H9 (cell line): ENCODE results near the gene APOH. TPM values are rescaled to one million over a fixed set of nuclear protein-coding genes. Genes with fewer than 3 reads are reported as not detected.

Experiments used
- DNase-seq: peaks from one replicate; pipeline ENCODE4 v3.0.0-alpha.2; 2017
- H2AFZ ChIP-seq: one replicate; pipeline ENCODE4 v1.6.1; 2013; ENCODE audit warnings: mild to moderate bottlenecking, low read length, control low read depth, moderate library complexity
- H2AK5ac ChIP-seq: 2 replicates; pipeline ENCODE4 v1.6.1; 2013; ENCODE audit warnings: low read length, control low read depth, mixed read lengths; ENCODE audit not compliant: insufficient read length
- H2BK120ac ChIP-seq: one replicate; pipeline ENCODE4 v1.6.1; 2013; ENCODE audit warnings: low read depth, mild to moderate bottlenecking, low read length, control low read depth, inconsistent platforms; ENCODE audit not compliant: poor library complexity, severe bottlenecking
- H2BK12ac ChIP-seq: 2 replicates; pipeline ENCODE4 v1.6.1; 2013; ENCODE audit warnings: low read length, control low read depth, mixed read lengths, low read depth; ENCODE audit not compliant: insufficient read length
- H2BK15ac ChIP-seq: 2 replicates; pipeline ENCODE4 v1.6.1; 2013; ENCODE audit warnings: low read depth, low read length, control low read depth
- H2BK20ac ChIP-seq: one replicate; pipeline ENCODE4 v1.6.1; 2013; ENCODE audit warnings: low read depth, mild to moderate bottlenecking, low read length, control low read depth, inconsistent platforms; ENCODE audit not compliant: poor library complexity, severe bottlenecking
- H2BK5ac ChIP-seq: 2 replicates; pipeline ENCODE4 v1.6.1; 2013; ENCODE audit warnings: low read length, control low read depth, mixed read lengths; ENCODE audit not compliant: insufficient read length
- H3K14ac ChIP-seq: 2 replicates; pipeline ENCODE4 v1.6.1; 2013; ENCODE audit warnings: low read length, control low read depth; ENCODE audit not compliant: insufficient read depth
- H3K18ac ChIP-seq: 2 replicates; pipeline ENCODE4 v1.6.1; 2013; ENCODE audit warnings: low read depth, mild to moderate bottlenecking, mixed read lengths, low read length, control low read depth; ENCODE audit not compliant: insufficient read length
- H3K23ac ChIP-seq: 2 replicates; pipeline ENCODE4 v1.6.1; 2013; ENCODE audit warnings: low read length, control low read depth, mixed read lengths, low read depth; ENCODE audit not compliant: insufficient read length
- H3K23me2 ChIP-seq: 2 replicates; pipeline ENCODE4 v1.6.1; 2013; ENCODE audit warnings: low read depth, mild to moderate bottlenecking, mixed read lengths, low read length, control low read depth; ENCODE audit not compliant: insufficient read length, poor library complexity, severe bottlenecking
- H3K27ac ChIP-seq: 2 replicates; pipeline ENCODE4 v1.5.1; 2013; ENCODE audit warnings: low read length, control low read depth, mixed read lengths, low read depth; ENCODE audit not compliant: insufficient read length
- H3K27me3 ChIP-seq: 2 replicates; pipeline ENCODE4 v1.6.1; 2013; ENCODE audit warnings: low read length, control low read depth, inconsistent platforms; ENCODE audit not compliant: insufficient read depth
- H3K4ac ChIP-seq: 2 replicates; pipeline ENCODE4 v1.6.1; 2013; ENCODE audit warnings: low read depth, mild to moderate bottlenecking, control low read depth, inconsistent platforms, low read length, moderate library complexity
- H3K4me1 ChIP-seq: 2 replicates; pipeline ENCODE4 v1.6.1; 2013; ENCODE audit warnings: low read length, control low read depth, inconsistent platforms; ENCODE audit not compliant: insufficient read depth
- H3K4me2 ChIP-seq: 2 replicates; pipeline ENCODE4 v1.6.1; 2013; ENCODE audit warnings: low read length, control low read depth, mixed read lengths; ENCODE audit not compliant: insufficient read length, insufficient read depth
- H3K56ac ChIP-seq: 2 replicates; pipeline ENCODE4 v1.6.1; 2013; ENCODE audit warnings: low read depth, mild to moderate bottlenecking, mixed read lengths, low read length, control low read depth; ENCODE audit not compliant: insufficient read length
- H3K79me1 ChIP-seq: 2 replicates; pipeline ENCODE4 v1.6.1; 2013; ENCODE audit warnings: low read depth, mild to moderate bottlenecking, moderate library complexity, low read length, control low read depth, inconsistent platforms; ENCODE audit not compliant: insufficient read depth, poor library complexity, severe bottlenecking
- H3K79me2 ChIP-seq: 2 replicates; pipeline ENCODE4 v1.6.1; 2013; ENCODE audit warnings: low read length, control low read depth, inconsistent platforms; ENCODE audit not compliant: insufficient read depth
- H3K9ac ChIP-seq: 2 replicates; pipeline ENCODE4 v1.6.1; 2013; ENCODE audit warnings: low read length, control low read depth, mixed read lengths; ENCODE audit not compliant: insufficient read length; ENCODE audit errors: extremely low read depth
- H3K9me3 ChIP-seq: one replicate; pipeline ENCODE4 v1.6.1; 2013; ENCODE audit warnings: low read depth, low read length, inconsistent platforms; ENCODE audit not compliant: control insufficient read depth
- H3T11ph ChIP-seq: one replicate; pipeline ENCODE4 v1.6.1; 2013; ENCODE audit warnings: mild to moderate bottlenecking, low read length, control low read depth, inconsistent platforms
- H4K20me1 ChIP-seq: one replicate; pipeline ENCODE4 v1.6.1; 2013; ENCODE audit not compliant: control insufficient read depth, insufficient read length, insufficient read depth
- H4K5ac ChIP-seq: 2 replicates; pipeline ENCODE4 v1.6.1; 2013; ENCODE audit warnings: low read depth, mild to moderate bottlenecking, mixed read lengths, low read length, control low read depth; ENCODE audit not compliant: insufficient read length
- H4K8ac ChIP-seq: replicated peaks from 2 replicates; pipeline ENCODE4 v1.6.1; 2013; ENCODE audit warnings: low read length, control low read depth, mixed read lengths, low read depth; ENCODE audit not compliant: insufficient read length
- H4K91ac ChIP-seq: 2 replicates; pipeline ENCODE4 v1.6.1; 2013; ENCODE audit warnings: low read depth, mild to moderate bottlenecking, moderate library complexity, mixed read lengths, low read length, control low read depth; ENCODE audit not compliant: insufficient read length
- H3K27ac Mint-ChIP-seq, 3 experiments: 2 replicates in 2 of 3; 3 replicates in 1 of 3; pipeline ENCODE4 v1.8.0; 2020 to 2021; ENCODE audit warnings: mixed read lengths in 3 of 3, mild to moderate bottlenecking in 1 of 3, moderate library complexity in 1 of 3
- H3K27me3 Mint-ChIP-seq: 2 replicates; pipeline ENCODE4 v1.8.0; 2021; ENCODE audit warnings: low read depth, mild to moderate bottlenecking, moderate library complexity, mixed read lengths
- H3K36me3 Mint-ChIP-seq, 3 experiments: 2 replicates in 2 of 3; 3 replicates in 1 of 3; pipeline ENCODE4 v1.8.0; 2020 to 2021; ENCODE audit warnings: low read depth in 3 of 3, mixed read lengths in 3 of 3; ENCODE audit not compliant: insufficient read depth in 1 of 3
- H3K4me1 Mint-ChIP-seq, 2 experiments: 2 replicates each; pipeline ENCODE4 v1.8.0; 2020; ENCODE audit warnings: mixed read lengths in 2 of 2
- H3K4me3 Mint-ChIP-seq, 2 experiments: 2 replicates in 1 of 2; 3 replicates in 1 of 2; pipeline ENCODE4 v1.8.0; 2020 to 2021; ENCODE audit warnings: mild to moderate bottlenecking in 2 of 2, mixed read lengths in 2 of 2, moderate library complexity in 1 of 2
- H3K9me3 Mint-ChIP-seq, 2 experiments: 2 replicates in 1 of 2; 3 replicates in 1 of 2; pipeline ENCODE4 v1.8.0; 2020; ENCODE audit warnings: mild to moderate bottlenecking in 2 of 2, mixed read lengths in 2 of 2, moderate library complexity in 1 of 2
- CTCF ChIP-seq: fragments of 200-600 bp; sonication (generic); conservative IDR thresholded peaks from 3 replicates; pipeline ENCODE4 v1.8.0; 2021; ENCODE audit warnings: antibody characterized with exemption, mild to moderate bottlenecking
- WGBS: extraction: QIAGEN DNeasy Blood & Tissue Kit; methylation state at CpG from one replicate; pipeline ENCODE4 v1.1.7; 2013; ENCODE audit warnings: missing lambda C conversion rate, low lambda C conversion rate, mixed read lengths; ENCODE audit not compliant: insufficient read length; ENCODE audit errors: extremely low coverage; 5-methylcytosine and 5-hydroxymethylcytosine counted together
- total RNA-seq: library from RNA; stranded (reverse); gene quantifications from 2 replicates; pipeline ENCODE4 v1.2.1, GENCODE V29; 2021

APOH gene
- total RNA-seq, 1 experiment from 2014 or later: not detected

- Histone ChIP-seq H2BK15ac (no peak overlapping the region), H3K4me2 (no peak overlapping the region), H4K5ac (no peak overlapping the region), H3K56ac (no peak overlapping the region), H3K9me3 (no peaks in the 10 kb centered on the region), H3K14ac (no peak overlapping the region), H3K79me1 (no peaks in the 10 kb centered on the region), H4K20me1 (no peaks in the 10 kb centered on the region), H2AFZ (no peak overlapping the region), H3K4ac (no peak overlapping the region), H3K9ac (no peak overlapping the region), H3K23me2 (no peaks in the 10 kb centered on the region), H3K4me1 (no peaks in the 10 kb centered on the region), H2AK5ac (no peak overlapping the region), H2BK5ac (no peak overlapping the region), H3K23ac (no peak overlapping the region), H2BK20ac (no peak overlapping the region), H3K27me3 (no peaks in the 10 kb centered on the region), H3T11ph (no peak overlapping the region), H3K27ac (no peak overlapping the region), H4K91ac (no peak overlapping the region), H3K79me2 (no peaks in the 10 kb centered on the region), H4K8ac (no peak overlapping the region), H3K18ac (no peak overlapping the region), H2BK12ac (no peak overlapping the region), H2BK120ac (no peak overlapping the region)
- peaks cover 21 to 24% of the 10 kb centered on the region in 2 experiments for H3K9me3 Mint-ChIP-seq
- peaks cover 2 to 24% (median 4%) of the 10 kb centered on the region in 3 experiments; a peak in 6 of 7 replicates for H3K36me3 Mint-ChIP-seq
- no peak overlapping the region for H3K4me3 Mint-ChIP-seq
- no CpG with 5 or more reads among the region's 2 CpGs for WGBS
- peaks cover 2% of the 10 kb centered on the region; the same call in 1 of the 2 replicates for H3K27me3 Mint-ChIP-seq
- H3K4me1 Mint-ChIP-seq: 0 out of 4 replicates have a peak, but pooled peaks cover 0 to 4% of the 10 kb centered on the region in 2 experiments
- no peak for TF ChIP-seq CTCF
- no peak for DNase-seq
- no peak overlapping the region for H3K27ac Mint-ChIP-seq
Measured at GRCh38 chr17:66270106-66270505, 40.9 kb upstream of the APOH start.
